ENCODE measurements around the gene NIPAL3.

GRCh38 chr1:24383381-24383940 lies 32.1 kb upstream of the NIPAL3 start:
- no peak for TF ChIP-seq CTCF (conservative IDR thresholded peaks at IDR 0.05; ENCODE audit: low read depth, low read length)
- no peak for TF ChIP-seq EZH2 (IDR thresholded peaks at IDR 0.05; ENCODE audit: borderline replicate concordance, low read depth, low read length, poor library complexity, severe bottlenecking)
